A549 treated with AZD2906 at 1 μM for 4 hours (cell line): ENCODE measurements around the gene SLC25A40. TPM values are rescaled to one million over a fixed set of nuclear protein-coding genes. Genes with fewer than 3 reads are reported as not detected.

ENCODE experiments used
- total RNA-seq: library from RNA; stranded (reverse); fragments of 200-300 nt; extraction: Qiagen RNA extraction; gene quantifications from 5 replicates; pipeline ENCODE4 v1.2.3, GENCODE V29; 2022

The SLC25A40 gene, protein sequence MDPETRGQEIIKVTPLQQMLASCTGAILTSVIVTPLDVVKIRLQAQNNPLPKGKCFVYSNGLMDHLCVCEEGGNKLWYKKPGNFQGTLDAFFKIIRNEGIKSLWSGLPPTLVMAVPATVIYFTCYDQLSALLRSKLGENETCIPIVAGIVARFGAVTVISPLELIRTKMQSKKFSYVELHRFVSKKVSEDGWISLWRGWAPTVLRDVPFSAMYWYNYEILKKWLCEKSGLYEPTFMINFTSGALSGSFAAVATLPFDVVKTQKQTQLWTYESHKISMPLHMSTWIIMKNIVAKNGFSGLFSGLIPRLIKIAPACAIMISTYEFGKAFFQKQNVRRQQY
- total RNA-seq: 5.1 to 8.6 TPM (median 8.5 TPM) in 5 replicates

GRCh38 chr7:87876040-87876868 is at the start of gene SLC25A40, which contains the start of gene DBF4:
TSS of gene SLC25A40 (minus strand) at chr7:87876360. CDS start at chr7:87858727, 17,633 bp downstream.
TSS of gene DBF4 (plus strand) at chr7:87876493. CDS start at chr7:87876733, 240 bp downstream.

Other genes with a start within 250 kb of the SLC25A40 start
- 0.03 TPM in 1 of 5 replicates, not detected in the others for gene RUNDC3B, start 248.0 kb downstream of the SLC25A40 start, total RNA-seq
- gene DBF4, start 133 bp upstream of the SLC25A40 start, total RNA-seq: 24.8 to 31.2 TPM (median 26.3 TPM) in 5 replicates
- gene ADAM22, start 57.9 kb upstream of the SLC25A40 start, total RNA-seq: 0.18 to 0.27 TPM (median 0.24 TPM) in 5 replicates